Measurements from ENCODE around the gene RIBC1.
"Not testable (repeated sequence)": the region's sequence is repeated elsewhere in the genome, so short reads cannot be mapped to it uniquely, and the experiment has no call there.

The RIBC1 gene

GRCh38 chrX:53452812-53453211, 30.1 kb downstream of the RIBC1 start:
- H3K27me3 ChIP-seq (ENCODE audit: control insufficient read depth in 1 of 2, insufficient read depth in 1 of 2, low read length in 2 of 2) = peaks cover 0 to 22% of the 10 kb centered on the region in 2 experiments
- no peaks in the 10 kb centered on the region for H3K36me3 ChIP-seq (ENCODE audit: control insufficient read depth in 1 of 2, insufficient read depth in 2 of 2, low read depth in 1 of 2, low read length in 2 of 2)
- no peak overlapping the region for H3K14ac ChIP-seq (ENCODE audit: low read length in 2 of 2)
- no peak overlapping the region for H3K27ac ChIP-seq (ENCODE audit: low read length, poor library complexity, severe bottlenecking)
- no peak overlapping the region for H2AK5ac ChIP-seq (ENCODE audit: low read length, severe bottlenecking)
- H3K4ac ChIP-seq (ENCODE audit: low read depth in 1 of 2, low read length in 2 of 2) = no peak overlapping the region
- H3K9ac ChIP-seq (ENCODE audit: low read length) = no peak overlapping the region
- no peak overlapping the region for H3K4me3 ChIP-seq (ENCODE audit: insufficient read depth in 1 of 2, low read depth in 1 of 2, low read length in 2 of 2)
- H3K23ac ChIP-seq (ENCODE audit: low read length in 2 of 2) = no peak overlapping the region
- H4K91ac ChIP-seq (ENCODE audit: low read length) = no peak overlapping the region
- no peak overlapping the region for H2BK120ac ChIP-seq (ENCODE audit: low read depth, low read length)
- no peak overlapping the region for H2BK12ac ChIP-seq (ENCODE audit: low read length in 2 of 2)
- H3K9me3 ChIP-seq (ENCODE audit: control insufficient read depth, low read length) = no peaks in the 10 kb centered on the region
- no peak overlapping the region for H3K18ac ChIP-seq (ENCODE audit: low read depth in 1 of 2, low read length in 2 of 2)
- no peaks in the 10 kb centered on the region for H3K79me1 ChIP-seq (replicated peaks; ENCODE audit: low read length, poor library complexity, severe bottlenecking)
- H2AFZ ChIP-seq (ENCODE audit: low read depth, low read length) = no peak overlapping the region
- no peak overlapping the region for H3K4me2 ChIP-seq (ENCODE audit: low read length, poor library complexity, severe bottlenecking)
- DNase-seq = no peak
- no peak overlapping the region for H4K8ac ChIP-seq (ENCODE audit: low read length)
- H3K4me1 ChIP-seq (ENCODE audit: control insufficient read depth, insufficient read depth, low read depth, low read length) = no peaks in the 10 kb centered on the region
- H2BK15ac ChIP-seq (ENCODE audit: low read depth, poor library complexity, severe bottlenecking) = no peak overlapping the region
- H2BK5ac ChIP-seq (ENCODE audit: low read depth, low read length, poor library complexity, severe bottlenecking) = no peak overlapping the region

- Histone ChIP-seq H3K36me3 (ENCODE audit: control insufficient read depth in 1 of 2, insufficient read depth in 2 of 2, low read depth in 1 of 2, low read length in 2 of 2) (no peaks in the 10 kb centered on the region), H4K91ac (ENCODE audit: low read length) (no peak overlapping the region), H3K4me3 (ENCODE audit: insufficient read depth in 1 of 2, low read depth in 1 of 2, low read length in 2 of 2) (no peak overlapping the region), H4K8ac (ENCODE audit: low read length) (no peak overlapping the region), H3K79me1 (replicated peaks; ENCODE audit: low read length, poor library complexity, severe bottlenecking) (no peaks in the 10 kb centered on the region), H3K9me3 (ENCODE audit: control insufficient read depth, low read length) (no peaks in the 10 kb centered on the region), H2BK120ac (ENCODE audit: low read depth, low read length) (no peak overlapping the region), H3K4me1 (ENCODE audit: control insufficient read depth, insufficient read depth, low read depth, low read length) (no peaks in the 10 kb centered on the region), H3K27ac (ENCODE audit: low read length, poor library complexity, severe bottlenecking) (no peak overlapping the region), H2BK5ac (ENCODE audit: low read depth, low read length, poor library complexity, severe bottlenecking) (no peak overlapping the region), H2BK12ac (ENCODE audit: low read length in 2 of 2) (no peak overlapping the region), H2AK5ac (ENCODE audit: low read length, severe bottlenecking) (no peak overlapping the region), H3K18ac (ENCODE audit: low read depth in 1 of 2, low read length in 2 of 2) (no peak overlapping the region), H3K14ac (ENCODE audit: low read length in 2 of 2) (no peak overlapping the region), H3K9ac (ENCODE audit: low read length) (peak overlapping the region; percentile 13), H2BK15ac (ENCODE audit: low read depth, poor library complexity, severe bottlenecking) (no peak overlapping the region), H3K27me3 (ENCODE audit: control insufficient read depth in 1 of 2, insufficient read depth in 1 of 2, low read length in 2 of 2) (peaks cover 0 to 18% of the 10 kb centered on the region in 2 experiments), H3K4ac (ENCODE audit: low read depth in 1 of 2, low read length in 2 of 2) (no peak overlapping the region), H3K4me2 (ENCODE audit: low read length, poor library complexity, severe bottlenecking) (no peak overlapping the region), H2AFZ (ENCODE audit: low read depth, low read length) (no peak overlapping the region), H3K23ac (ENCODE audit: low read length in 2 of 2) (no peak overlapping the region)
- WGBS = 36% methylated on average over 2 of the region's 3 CpGs
- DNase-seq = peak; percentile 75
These were observed 33.6 kb downstream of the RIBC1 start for GRCh38 chrX:53456254-53456653.

- Histone ChIP-seq H3K9ac (ENCODE audit: low read length) (peak overlapping the region; percentile 37), H3K4me3 (ENCODE audit: insufficient read depth in 1 of 2, low read depth in 1 of 2, low read length in 2 of 2) (no peak overlapping the region), H3K27ac (ENCODE audit: low read length, poor library complexity, severe bottlenecking) (no peak overlapping the region), H4K91ac (ENCODE audit: low read length) (no peak overlapping the region), H2AK5ac (ENCODE audit: low read length, severe bottlenecking) (no peak overlapping the region), H2BK5ac (ENCODE audit: low read depth, low read length, poor library complexity, severe bottlenecking) (no peak overlapping the region), H3K14ac (ENCODE audit: low read length in 2 of 2) (no peak overlapping the region), H3K27me3 (ENCODE audit: control insufficient read depth in 1 of 2, insufficient read depth in 1 of 2, low read length in 2 of 2) (peaks cover 0 to 27% of the 10 kb centered on the region in 2 experiments), H3K79me1 (replicated peaks; ENCODE audit: low read length, poor library complexity, severe bottlenecking) (no peaks in the 10 kb centered on the region), H2BK12ac (ENCODE audit: low read length in 2 of 2) (no peak overlapping the region), H2BK15ac (ENCODE audit: low read depth, poor library complexity, severe bottlenecking) (no peak overlapping the region), H3K4me1 (ENCODE audit: control insufficient read depth, insufficient read depth, low read depth, low read length) (no peaks in the 10 kb centered on the region), H3K9me3 (ENCODE audit: control insufficient read depth, low read length) (no peaks in the 10 kb centered on the region), H2BK120ac (ENCODE audit: low read depth, low read length) (no peak overlapping the region), H3K23ac (ENCODE audit: low read length in 2 of 2) (no peak overlapping the region), H3K4ac (ENCODE audit: low read depth in 1 of 2, low read length in 2 of 2) (no peak overlapping the region), H3K18ac (ENCODE audit: low read depth in 1 of 2, low read length in 2 of 2) (no peak overlapping the region), H2AFZ (ENCODE audit: low read depth, low read length) (no peak overlapping the region), H4K8ac (ENCODE audit: low read length) (no peak overlapping the region), H3K36me3 (ENCODE audit: control insufficient read depth in 1 of 2, insufficient read depth in 2 of 2, low read depth in 1 of 2, low read length in 2 of 2) (no peaks in the 10 kb centered on the region), H3K4me2 (ENCODE audit: low read length, poor library complexity, severe bottlenecking) (no peak overlapping the region)
- DNase-seq = no peak
- 46% methylated on average over 2 of the region's 5 CpGs for WGBS
These were observed 35.4 kb downstream of the RIBC1 start for GRCh38 chrX:53458082-53458481.

DNA sequence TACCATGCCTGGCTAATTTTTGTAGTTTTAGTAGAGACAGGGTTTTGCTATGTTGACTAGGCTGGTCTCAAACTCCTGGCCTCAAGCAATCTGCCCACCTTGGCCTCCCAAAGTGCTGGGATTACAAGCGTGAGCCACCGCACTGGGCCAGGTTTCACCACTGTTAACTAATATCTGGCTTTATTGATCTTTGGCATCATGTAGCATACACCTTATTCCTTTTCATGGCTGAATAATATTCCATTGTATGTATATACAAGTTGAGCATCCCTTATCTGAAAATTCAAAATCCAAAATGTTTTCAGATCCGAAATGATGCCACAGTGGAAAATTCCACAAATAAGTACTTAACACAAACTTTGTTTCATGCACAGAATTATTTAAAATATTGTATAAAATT, 46.0 kb downstream of the RIBC1 start:
- H3K4me3 ChIP-seq (ENCODE audit: insufficient read depth in 1 of 2, low read depth in 1 of 2, low read length in 2 of 2); H2BK5ac ChIP-seq (ENCODE audit: low read depth, low read length, poor library complexity, severe bottlenecking); H2BK12ac ChIP-seq (ENCODE audit: low read length in 2 of 2); H4K8ac ChIP-seq (ENCODE audit: low read length); H3K27ac ChIP-seq (ENCODE audit: low read length, poor library complexity, severe bottlenecking); H3K36me3 ChIP-seq (ENCODE audit: control insufficient read depth in 1 of 2, insufficient read depth in 2 of 2, low read depth in 1 of 2, low read length in 2 of 2); H3K4me1 ChIP-seq (ENCODE audit: control insufficient read depth, insufficient read depth, low read depth, low read length); H3K23ac ChIP-seq (ENCODE audit: low read length in 2 of 2); H2BK120ac ChIP-seq (ENCODE audit: low read depth, low read length); H3K9ac ChIP-seq (ENCODE audit: low read length); H3K4me2 ChIP-seq (ENCODE audit: low read length, poor library complexity, severe bottlenecking); H2BK15ac ChIP-seq (ENCODE audit: low read depth, poor library complexity, severe bottlenecking); H2AK5ac ChIP-seq (ENCODE audit: low read length, severe bottlenecking); H4K91ac ChIP-seq (ENCODE audit: low read length); H3K14ac ChIP-seq (ENCODE audit: low read length in 2 of 2); H3K18ac ChIP-seq (ENCODE audit: low read depth in 1 of 2, low read length in 2 of 2); H2AFZ ChIP-seq (ENCODE audit: low read depth, low read length); H3K9me3 ChIP-seq (ENCODE audit: control insufficient read depth, low read length); H3K4ac ChIP-seq (ENCODE audit: low read depth in 1 of 2, low read length in 2 of 2); DNase-seq; H3K79me1 ChIP-seq (replicated peaks; ENCODE audit: low read length, poor library complexity, severe bottlenecking): not testable (repeated sequence)
- WGBS = 79% methylated on average over 2 of the region's 3 CpGs
- peaks cover 10 to 47% of the 10 kb centered on the region in 2 experiments for H3K27me3 ChIP-seq (ENCODE audit: control insufficient read depth in 1 of 2, insufficient read depth in 1 of 2, low read length in 2 of 2)
